B cell (primary cell): ENCODE data around the gene TTPAL. TPM values are rescaled to one million over a fixed set of nuclear protein-coding genes. Genes with fewer than 3 reads are reported as not detected.

Experiments used
- ATAC-seq: fragments of 200-7000 bp; cut with Tn5 transposase; one replicate; pipeline ENCODE4 v1.10.0; 2021; ENCODE audit warnings: low read depth, mild to moderate bottlenecking, moderate number of reproducible peaks, moderate library complexity
- CTCF ChIA-PET: fragments of 350-600 bp; sonication (Branson Sonifier 250); formaldehyde crosslinking; loops from one replicate; lab custom pipeline; 2021; ENCODE audit warnings: antibody characterized with exemption, inconsistent platforms; lab: Charles Lee
- POLR2A ChIA-PET: fragments of 350-600 bp; sonication (Branson Sonifier 250); formaldehyde crosslinking; loops from one replicate; lab custom pipeline; 2021; ENCODE audit warnings: antibody characterized with exemption; lab: Charles Lee
- DNase-seq: peaks from one replicate; pipeline ENCODE4 v3.0.0; 2013
- H2AFZ ChIP-seq: 2 replicates; pipeline ENCODE4 v1.6.1; 2012; ENCODE audit warnings: mild to moderate bottlenecking, low read depth, low read length; ENCODE audit not compliant: insufficient read depth, poor library complexity, severe bottlenecking
- H3K27ac ChIP-seq, 2 donors: 1 replicate in 1 of 2; 2 replicates in 1 of 2; pipeline ENCODE4 v1.5.1; 2012 to 2013; ENCODE audit warnings: low read length in 2 of 2, mild to moderate bottlenecking in 2 of 2, moderate library complexity in 1 of 2
- H3K27me3 ChIP-seq, 4 experiments: fragments of 200-600 bp in 1 of 4; sonication (generic) in 1 of 4; replicated peaks in 1 of 4; 1 replicate in 2 of 4; 2 replicates in 2 of 4; pipeline versions ENCODE4 v1.6.1 to v1.7.0; 2013 to 2016; ENCODE audit warnings: low read length in 3 of 4, mild to moderate bottlenecking in 2 of 4, mixed read lengths in 1 of 4, moderate library complexity in 1 of 4; ENCODE audit not compliant: insufficient read depth in 4 of 4, control insufficient read depth in 3 of 4; ENCODE audit errors: control extremely low read depth in 1 of 4
- H3K36me3 ChIP-seq, 2 experiments: replicated peaks in 1 of 2; 1 replicate in 1 of 2; 2 replicates in 1 of 2; pipeline versions ENCODE4 v1.6.1 to v1.7.1; 2013; ENCODE audit warnings: low read length in 1 of 2; ENCODE audit not compliant: insufficient read depth in 2 of 2, control insufficient read depth in 1 of 2; ENCODE audit errors: control extremely low read depth in 1 of 2, extremely low read depth in 1 of 2
- H3K4me1 ChIP-seq, 2 donors: fragments of 200-600 bp in 1 of 2; sonication (generic) in 1 of 2; 1 replicate in 1 of 2; 2 replicates in 1 of 2; pipeline versions ENCODE4 v1.5.1 to v1.6.1; 2013 to 2017; ENCODE audit warnings: low read length in 2 of 2; ENCODE audit not compliant: control insufficient read depth in 2 of 2, insufficient read depth in 2 of 2
- H3K4me2 ChIP-seq: replicated peaks from 2 replicates; pipeline ENCODE3; 2012; ENCODE audit warnings: mild to moderate bottlenecking, low read depth, low read length; ENCODE audit not compliant: poor library complexity, severe bottlenecking
- H3K4me3 ChIP-seq, 5 experiments: fragments of 200-600 bp in 1 of 5; sonication (generic) in 1 of 5; 1 replicate in 3 of 5; 2 replicates in 2 of 5; pipeline versions ENCODE4 v1.5.1 to v1.7.0; 2011 to 2016; ENCODE audit warnings: low read length in 4 of 5, mild to moderate bottlenecking in 4 of 5, low read depth in 2 of 5, control low read depth in 1 of 5, moderate library complexity in 1 of 5; ENCODE audit not compliant: insufficient read depth in 1 of 5; ENCODE audit errors: control extremely low read depth in 1 of 5, extremely low read depth in 1 of 5
- H3K79me2 ChIP-seq: fragments of 200-600 bp; sonication (generic); one replicate; pipeline ENCODE4 v1.6.0; 2016; ENCODE audit warnings: low read length; ENCODE audit not compliant: control insufficient read depth, insufficient read depth
- H3K9ac ChIP-seq: fragments of 200-600 bp; sonication (generic); 2 replicates; pipeline ENCODE4 v1.6.1; 2017; ENCODE audit warnings: mild to moderate bottlenecking, low read length, moderate library complexity
- H3K9me3 ChIP-seq, 3 donors: one replicate each; pipeline versions ENCODE4 v1.6.1 to v1.7.1; 2013; ENCODE audit warnings: low read length in 2 of 3; ENCODE audit not compliant: control insufficient read depth in 2 of 3, insufficient read depth in 1 of 3; ENCODE audit errors: control extremely low read depth in 1 of 3
- H4K20me1 ChIP-seq: 2 replicates; pipeline ENCODE4 v1.6.0; 2012; ENCODE audit warnings: mild to moderate bottlenecking, low read length; ENCODE audit not compliant: insufficient read depth, control insufficient read depth, poor library complexity, severe bottlenecking
- H3K27ac Mint-ChIP-seq: one replicate; pipeline ENCODE4 v1.8.0; 2021; ENCODE audit warnings: mixed read lengths
- H3K27me3 Mint-ChIP-seq: one replicate; pipeline ENCODE4 v1.8.0; 2021; ENCODE audit warnings: mixed read lengths
- H3K4me1 Mint-ChIP-seq: one replicate; pipeline ENCODE4 v1.8.0; 2021; ENCODE audit warnings: mixed read lengths
- H3K4me3 Mint-ChIP-seq: one replicate; pipeline ENCODE4 v1.8.0; 2021; ENCODE audit warnings: mixed read lengths
- H3K9me3 Mint-ChIP-seq: one replicate; pipeline ENCODE4 v1.8.0; 2022; ENCODE audit warnings: mixed read lengths; ENCODE audit not compliant: insufficient read depth
- EZH2 ChIP-seq: IDR thresholded peaks from 2 replicates; pipeline ENCODE4 v1.6.1; 2012; ENCODE audit warnings: borderline replicate concordance, low read depth, mild to moderate bottlenecking, moderate library complexity, low read length; ENCODE audit not compliant: insufficient read depth, poor library complexity, severe bottlenecking
- WGBS: methylation state at CpG from one replicate; pipeline ENCODE4 v1.1.5; 2013; ENCODE audit warnings: missing lambda C conversion rate; ENCODE audit not compliant: insufficient coverage; 5-methylcytosine and 5-hydroxymethylcytosine counted together
- intact Hi-C: fragments of 100-400 bp; cut with micrococcal nuclease; formaldehyde crosslinking; loops from one replicate; pipeline ENCODE4 v1.10.0; 2022
- polyA plus RNA-seq: library from polyadenylated mRNA; depleted of rRNA; stranded (reverse); fragments of >200 nt; gene quantifications from 2 replicates; pipeline ENCODE4 v1.2.3, GENCODE V29; 2012
- total RNA-seq, 2 donors: library from RNA; stranded (reverse); fragments of 120-200 nt in 1 of 2; gene quantifications; 1 replicate in 1 of 2; 2 replicates in 1 of 2; pipeline versions ENCODE4 v1.2.3 to v1.2.4, GENCODE V29; 2013 to 2022
- TF ChIP-seq, protein P1 (sequence below): fragments of 200-600 bp; IDR thresholded peaks from one replicate; pipeline ENCODE4 v1.8.0; 2022; ENCODE audit warnings: antibody characterized with exemption, mild to moderate bottlenecking

The TTPAL gene
- total and polyA plus RNA-seq, 2 donors (not counting 1 experiment from before 2014, with no cell fraction given), result 4.0 to 26.8 TPM

DNA sequence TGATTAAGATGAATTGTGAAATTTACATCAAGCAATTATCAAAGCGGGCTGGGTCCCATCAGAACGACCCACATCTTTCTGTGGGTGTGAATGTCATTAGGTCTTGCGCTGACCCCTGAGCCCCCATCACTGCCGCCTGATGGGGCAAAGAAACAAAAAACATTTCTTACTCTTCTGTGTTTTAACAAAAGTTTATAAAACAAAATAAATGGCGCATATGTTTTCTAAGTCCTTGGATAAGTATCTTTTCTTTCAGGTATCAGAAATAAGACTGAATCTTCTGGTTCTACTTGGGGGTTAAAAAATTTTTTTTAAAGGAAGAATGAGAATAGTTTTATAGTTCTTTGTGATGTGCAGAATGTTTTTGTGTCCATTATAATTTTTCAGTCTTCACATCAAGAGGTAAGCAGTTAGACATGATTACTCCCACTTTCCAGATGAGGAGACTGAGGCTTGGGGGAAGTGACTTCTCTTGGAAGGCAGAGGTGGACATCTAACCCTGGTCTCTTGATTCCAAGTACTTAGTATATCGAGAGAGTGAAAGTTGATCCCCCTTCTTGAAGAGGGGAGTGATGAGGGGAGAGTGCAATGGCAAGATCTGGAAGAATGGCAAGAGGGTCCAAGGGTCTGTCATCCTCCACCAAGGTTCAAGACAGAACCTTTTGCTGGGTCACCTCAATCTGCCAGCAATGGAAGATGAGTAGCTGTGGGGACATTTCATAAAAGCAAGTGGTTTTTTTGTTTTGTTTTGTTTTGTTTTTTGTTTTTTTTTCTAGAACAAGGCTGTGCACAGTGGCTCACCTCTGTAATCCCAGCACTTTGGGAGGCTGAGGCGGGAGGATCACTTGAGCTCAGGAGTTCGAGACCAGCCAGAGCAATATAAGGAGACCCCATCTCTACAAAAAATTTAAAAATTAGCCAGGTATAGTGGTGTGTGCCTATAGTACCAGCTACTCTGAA is 42.8 kb upstream of the TTPAL start:
- Mint-ChIP-seq H3K4me3 (no peak overlapping the region), H3K27ac (no peak overlapping the region), H3K27me3 (peaks cover 5% of the 10 kb centered on the region), H3K9me3 (no peaks in the 10 kb centered on the region), H3K4me1 (no peaks in the 10 kb centered on the region)
- intact Hi-C loops, result no loop called here
- TF ChIP-seq EZH2, result no peak
- TF ChIP-seq, protein P1, sequence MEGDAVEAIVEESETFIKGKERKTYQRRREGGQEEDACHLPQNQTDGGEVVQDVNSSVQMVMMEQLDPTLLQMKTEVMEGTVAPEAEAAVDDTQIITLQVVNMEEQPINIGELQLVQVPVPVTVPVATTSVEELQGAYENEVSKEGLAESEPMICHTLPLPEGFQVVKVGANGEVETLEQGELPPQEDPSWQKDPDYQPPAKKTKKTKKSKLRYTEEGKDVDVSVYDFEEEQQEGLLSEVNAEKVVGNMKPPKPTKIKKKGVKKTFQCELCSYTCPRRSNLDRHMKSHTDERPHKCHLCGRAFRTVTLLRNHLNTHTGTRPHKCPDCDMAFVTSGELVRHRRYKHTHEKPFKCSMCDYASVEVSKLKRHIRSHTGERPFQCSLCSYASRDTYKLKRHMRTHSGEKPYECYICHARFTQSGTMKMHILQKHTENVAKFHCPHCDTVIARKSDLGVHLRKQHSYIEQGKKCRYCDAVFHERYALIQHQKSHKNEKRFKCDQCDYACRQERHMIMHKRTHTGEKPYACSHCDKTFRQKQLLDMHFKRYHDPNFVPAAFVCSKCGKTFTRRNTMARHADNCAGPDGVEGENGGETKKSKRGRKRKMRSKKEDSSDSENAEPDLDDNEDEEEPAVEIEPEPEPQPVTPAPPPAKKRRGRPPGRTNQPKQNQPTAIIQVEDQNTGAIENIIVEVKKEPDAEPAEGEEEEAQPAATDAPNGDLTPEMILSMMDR, result no peak
- ChIA-PET POLR2A (no interaction called here), CTCF (no interaction called here)
- DNase-seq (no peak), ATAC-seq (no peak)
- no peak overlapping the region for H3K4me2 ChIP-seq
- no peak overlapping the region for H3K9ac ChIP-seq
- H4K20me1 ChIP-seq, result no peaks in the 10 kb centered on the region
- H3K79me2 ChIP-seq, result no peaks in the 10 kb centered on the region
- 80% methylated on average over 1 of the region's 8 CpGs for WGBS
- H3K4me1 ChIP-seq, result no peaks in the 10 kb centered on the region
- no peaks in the 10 kb centered on the region for H3K36me3 ChIP-seq
- no peak overlapping the region for H3K4me3 ChIP-seq
- H3K27ac ChIP-seq, result no peak overlapping the region
- no peak overlapping the region for H2AFZ ChIP-seq
- no peaks in the 10 kb centered on the region for H3K27me3 ChIP-seq
- no peaks in the 10 kb centered on the region for H3K9me3 ChIP-seq
